NB4 (cell line): ENCODE results near the gene SRCAP.

ENCODE experiments used
- MAX ChIP-seq: IDR thresholded peaks from 2 replicates; pipeline ENCODE4 v1.6.1; 2011; ENCODE audit warnings: low read depth, low read length
- MYC ChIP-seq: IDR thresholded peaks from 2 replicates; pipeline ENCODE4 v1.6.1; 2011; ENCODE audit warnings: low read depth, low read length
- POLR2A ChIP-seq: IDR thresholded peaks from 2 replicates; pipeline ENCODE4 v1.6.1; 2011; ENCODE audit warnings: mild to moderate bottlenecking; ENCODE audit not compliant: insufficient read length; ENCODE audit errors: extremely low read depth
- TF ChIP-seq, protein P1 (sequence below): IDR thresholded peaks from one replicate; pipeline ENCODE4 v1.5.1; 2012; ENCODE audit warnings: low read depth, low read length

- TF ChIP-seq, protein P1, sequence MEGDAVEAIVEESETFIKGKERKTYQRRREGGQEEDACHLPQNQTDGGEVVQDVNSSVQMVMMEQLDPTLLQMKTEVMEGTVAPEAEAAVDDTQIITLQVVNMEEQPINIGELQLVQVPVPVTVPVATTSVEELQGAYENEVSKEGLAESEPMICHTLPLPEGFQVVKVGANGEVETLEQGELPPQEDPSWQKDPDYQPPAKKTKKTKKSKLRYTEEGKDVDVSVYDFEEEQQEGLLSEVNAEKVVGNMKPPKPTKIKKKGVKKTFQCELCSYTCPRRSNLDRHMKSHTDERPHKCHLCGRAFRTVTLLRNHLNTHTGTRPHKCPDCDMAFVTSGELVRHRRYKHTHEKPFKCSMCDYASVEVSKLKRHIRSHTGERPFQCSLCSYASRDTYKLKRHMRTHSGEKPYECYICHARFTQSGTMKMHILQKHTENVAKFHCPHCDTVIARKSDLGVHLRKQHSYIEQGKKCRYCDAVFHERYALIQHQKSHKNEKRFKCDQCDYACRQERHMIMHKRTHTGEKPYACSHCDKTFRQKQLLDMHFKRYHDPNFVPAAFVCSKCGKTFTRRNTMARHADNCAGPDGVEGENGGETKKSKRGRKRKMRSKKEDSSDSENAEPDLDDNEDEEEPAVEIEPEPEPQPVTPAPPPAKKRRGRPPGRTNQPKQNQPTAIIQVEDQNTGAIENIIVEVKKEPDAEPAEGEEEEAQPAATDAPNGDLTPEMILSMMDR, result no peak
- TF ChIP-seq POLR2A, result no peak
- no peak for TF ChIP-seq MYC
- no peak for TF ChIP-seq MAX
These were observed 69.7 kb downstream of the SRCAP start for GRCh38 chr16:30768583-30769181.
